B cell (primary cell): ENCODE measurements around the gene CSMD2. TPM values are rescaled to one million over a fixed set of nuclear protein-coding genes. Genes with fewer than 3 reads are reported as not detected.

Experiments
- ATAC-seq: fragments of 200-7000 bp; cut with Tn5 transposase; one replicate; pipeline ENCODE4 v1.10.0; 2021; ENCODE audit warnings: low read depth, mild to moderate bottlenecking, moderate number of reproducible peaks, moderate library complexity
- CTCF ChIA-PET: fragments of 350-600 bp; sonication (Branson Sonifier 250); formaldehyde crosslinking; loops from one replicate; lab custom pipeline; 2021; ENCODE audit warnings: antibody characterized with exemption, inconsistent platforms; lab: Charles Lee
- POLR2A ChIA-PET: fragments of 350-600 bp; sonication (Branson Sonifier 250); formaldehyde crosslinking; loops from one replicate; lab custom pipeline; 2021; ENCODE audit warnings: antibody characterized with exemption; lab: Charles Lee
- DNase-seq: peaks from one replicate; pipeline ENCODE4 v3.0.0; 2013
- H2AFZ ChIP-seq: 2 replicates; pipeline ENCODE4 v1.6.1; 2012; ENCODE audit warnings: mild to moderate bottlenecking, low read depth, low read length; ENCODE audit not compliant: insufficient read depth, poor library complexity, severe bottlenecking
- H3K27ac ChIP-seq, 2 donors: 1 replicate in 1 of 2; 2 replicates in 1 of 2; pipeline ENCODE4 v1.5.1; 2012 to 2013; ENCODE audit warnings: low read length in 2 of 2, mild to moderate bottlenecking in 2 of 2, moderate library complexity in 1 of 2
- H3K27me3 ChIP-seq, 4 experiments: fragments of 200-600 bp in 1 of 4; sonication (generic) in 1 of 4; replicated peaks in 1 of 4; 1 replicate in 2 of 4; 2 replicates in 2 of 4; pipeline versions ENCODE4 v1.6.1 to v1.7.0; 2013 to 2016; ENCODE audit warnings: low read length in 3 of 4, mild to moderate bottlenecking in 2 of 4, mixed read lengths in 1 of 4, moderate library complexity in 1 of 4; ENCODE audit not compliant: insufficient read depth in 4 of 4, control insufficient read depth in 3 of 4; ENCODE audit errors: control extremely low read depth in 1 of 4
- H3K36me3 ChIP-seq, 2 experiments: replicated peaks in 1 of 2; 1 replicate in 1 of 2; 2 replicates in 1 of 2; pipeline versions ENCODE4 v1.6.1 to v1.7.1; 2013; ENCODE audit warnings: low read length in 1 of 2; ENCODE audit not compliant: insufficient read depth in 2 of 2, control insufficient read depth in 1 of 2; ENCODE audit errors: control extremely low read depth in 1 of 2, extremely low read depth in 1 of 2
- H3K4me1 ChIP-seq, 2 donors: fragments of 200-600 bp in 1 of 2; sonication (generic) in 1 of 2; 1 replicate in 1 of 2; 2 replicates in 1 of 2; pipeline versions ENCODE4 v1.5.1 to v1.6.1; 2013 to 2017; ENCODE audit warnings: low read length in 2 of 2; ENCODE audit not compliant: control insufficient read depth in 2 of 2, insufficient read depth in 2 of 2
- H3K4me2 ChIP-seq: replicated peaks from 2 replicates; pipeline ENCODE3; 2012; ENCODE audit warnings: mild to moderate bottlenecking, low read depth, low read length; ENCODE audit not compliant: poor library complexity, severe bottlenecking
- H3K4me3 ChIP-seq, 5 experiments: fragments of 200-600 bp in 1 of 5; sonication (generic) in 1 of 5; 1 replicate in 3 of 5; 2 replicates in 2 of 5; pipeline versions ENCODE4 v1.5.1 to v1.7.0; 2011 to 2016; ENCODE audit warnings: low read length in 4 of 5, mild to moderate bottlenecking in 4 of 5, low read depth in 2 of 5, control low read depth in 1 of 5, moderate library complexity in 1 of 5; ENCODE audit not compliant: insufficient read depth in 1 of 5; ENCODE audit errors: control extremely low read depth in 1 of 5, extremely low read depth in 1 of 5
- H3K79me2 ChIP-seq: fragments of 200-600 bp; sonication (generic); one replicate; pipeline ENCODE4 v1.6.0; 2016; ENCODE audit warnings: low read length; ENCODE audit not compliant: control insufficient read depth, insufficient read depth
- H3K9ac ChIP-seq: fragments of 200-600 bp; sonication (generic); 2 replicates; pipeline ENCODE4 v1.6.1; 2017; ENCODE audit warnings: mild to moderate bottlenecking, low read length, moderate library complexity
- H3K9me3 ChIP-seq, 3 donors: one replicate each; pipeline versions ENCODE4 v1.6.1 to v1.7.1; 2013; ENCODE audit warnings: low read length in 2 of 3; ENCODE audit not compliant: control insufficient read depth in 2 of 3, insufficient read depth in 1 of 3; ENCODE audit errors: control extremely low read depth in 1 of 3
- H4K20me1 ChIP-seq: 2 replicates; pipeline ENCODE4 v1.6.0; 2012; ENCODE audit warnings: mild to moderate bottlenecking, low read length; ENCODE audit not compliant: insufficient read depth, control insufficient read depth, poor library complexity, severe bottlenecking
- H3K27ac Mint-ChIP-seq: one replicate; pipeline ENCODE4 v1.8.0; 2021; ENCODE audit warnings: mixed read lengths
- H3K27me3 Mint-ChIP-seq: one replicate; pipeline ENCODE4 v1.8.0; 2021; ENCODE audit warnings: mixed read lengths
- H3K4me1 Mint-ChIP-seq: one replicate; pipeline ENCODE4 v1.8.0; 2021; ENCODE audit warnings: mixed read lengths
- H3K4me3 Mint-ChIP-seq: one replicate; pipeline ENCODE4 v1.8.0; 2021; ENCODE audit warnings: mixed read lengths
- H3K9me3 Mint-ChIP-seq: one replicate; pipeline ENCODE4 v1.8.0; 2022; ENCODE audit warnings: mixed read lengths; ENCODE audit not compliant: insufficient read depth
- CTCF ChIP-seq: fragments of 200-600 bp; IDR thresholded peaks from one replicate; pipeline ENCODE4 v1.8.0; 2022; ENCODE audit warnings: antibody characterized with exemption, mild to moderate bottlenecking
- EZH2 ChIP-seq: IDR thresholded peaks from 2 replicates; pipeline ENCODE4 v1.6.1; 2012; ENCODE audit warnings: borderline replicate concordance, low read depth, mild to moderate bottlenecking, moderate library complexity, low read length; ENCODE audit not compliant: insufficient read depth, poor library complexity, severe bottlenecking
- WGBS: methylation state at CpG from one replicate; pipeline ENCODE4 v1.1.5; 2013; ENCODE audit warnings: missing lambda C conversion rate; ENCODE audit not compliant: insufficient coverage; 5-methylcytosine and 5-hydroxymethylcytosine counted together
- intact Hi-C: fragments of 100-400 bp; cut with micrococcal nuclease; formaldehyde crosslinking; loops from one replicate; pipeline ENCODE4 v1.10.0; 2022
- polyA plus RNA-seq: library from polyadenylated mRNA; depleted of rRNA; stranded (reverse); fragments of >200 nt; gene quantifications from 2 replicates; pipeline ENCODE4 v1.2.3, GENCODE V29; 2012
- total RNA-seq, 2 donors: library from RNA; stranded (reverse); fragments of 120-200 nt in 1 of 2; gene quantifications; 1 replicate in 1 of 2; 2 replicates in 1 of 2; pipeline versions ENCODE4 v1.2.3 to v1.2.4, GENCODE V29; 2013 to 2022

CSMD2 gene
- total and polyA plus RNA-seq, 2 donors (not counting 1 experiment from before 2014, with no cell fraction given) = not detected

- WGBS = 85% methylated on average over 14 of the region's 15 CpGs
- no peak for DNase-seq
- H3K27ac Mint-ChIP-seq = no peak overlapping the region
- no peaks in the 10 kb centered on the region for H3K27me3 ChIP-seq
- H4K20me1 ChIP-seq = no peaks in the 10 kb centered on the region
- TF ChIP-seq CTCF = no peak
- no peak for TF ChIP-seq EZH2
- CTCF ChIA-PET = no interaction called here
- no peak overlapping the region for H3K9ac ChIP-seq
- no peak overlapping the region for H2AFZ ChIP-seq
- no peaks in the 10 kb centered on the region for H3K4me1 Mint-ChIP-seq
- H3K4me3 ChIP-seq = no peak overlapping the region
- H3K79me2 ChIP-seq = no peaks in the 10 kb centered on the region
- intact Hi-C loops = no loop called here
- H3K4me3 Mint-ChIP-seq = no peak overlapping the region
- H3K9me3 ChIP-seq = peaks cover 0 to under 1% (median 0%) of the 10 kb centered on the region in 3 donors
- H3K4me1 ChIP-seq = no peaks in the 10 kb centered on the region
- no peaks in the 10 kb centered on the region for H3K36me3 ChIP-seq
- no peak overlapping the region for H3K4me2 ChIP-seq
- no peak overlapping the region for H3K27ac ChIP-seq
- POLR2A ChIA-PET = no interaction called here
- no peaks in the 10 kb centered on the region for H3K9me3 Mint-ChIP-seq
- H3K27me3 Mint-ChIP-seq = peaks cover 24% of the 10 kb centered on the region
- ATAC-seq = no peak
These were observed 37.7 kb downstream of the CSMD2 start for GRCh38 chr1:34127006-34128000.

GRCh38 chr1:34126486-34126885 is 38.5 kb downstream of the CSMD2 start:
- no peaks in the 10 kb centered on the region for H3K27me3 ChIP-seq
- Mint-ChIP-seq H3K4me3 (no peak overlapping the region), H3K27ac (no peak overlapping the region), H3K4me1 (no peaks in the 10 kb centered on the region), H3K9me3 (no peaks in the 10 kb centered on the region), H3K27me3 (peaks cover 24% of the 10 kb centered on the region)
- no peak overlapping the region for H2AFZ ChIP-seq
- ChIA-PET CTCF (no interaction called here), POLR2A (no interaction called here)
- no peaks in the 10 kb centered on the region for H3K4me1 ChIP-seq
- intact Hi-C loops = no loop called here
- no peak overlapping the region for H3K4me3 ChIP-seq
- no peaks in the 10 kb centered on the region for H3K36me3 ChIP-seq
- H3K4me2 ChIP-seq = no peak overlapping the region
- DNase-seq (no peak), ATAC-seq (no peak)
- H3K9ac ChIP-seq = no peak overlapping the region
- H3K9me3 ChIP-seq = peaks cover 0 to 3% (median 0%) of the 10 kb centered on the region in 3 donors
- WGBS = 51% methylated on average over 5 of the region's 6 CpGs
- H4K20me1 ChIP-seq = no peaks in the 10 kb centered on the region
- TF ChIP-seq CTCF (no peak), EZH2 (no peak)
- no peaks in the 10 kb centered on the region for H3K79me2 ChIP-seq
- H3K27ac ChIP-seq = no peak overlapping the region
